ENCODE data around the gene RAB1B. TPM values are rescaled to one million over a fixed set of nuclear protein-coding genes. Genes with fewer than 3 reads are reported as not detected.
A peak's percentile ranks its signal among the peaks of the same experiment; 100 is the strongest.

Gene RAB1B
- total RNA-seq, 1 donor from 2014 or later: 102 TPM

DNA sequence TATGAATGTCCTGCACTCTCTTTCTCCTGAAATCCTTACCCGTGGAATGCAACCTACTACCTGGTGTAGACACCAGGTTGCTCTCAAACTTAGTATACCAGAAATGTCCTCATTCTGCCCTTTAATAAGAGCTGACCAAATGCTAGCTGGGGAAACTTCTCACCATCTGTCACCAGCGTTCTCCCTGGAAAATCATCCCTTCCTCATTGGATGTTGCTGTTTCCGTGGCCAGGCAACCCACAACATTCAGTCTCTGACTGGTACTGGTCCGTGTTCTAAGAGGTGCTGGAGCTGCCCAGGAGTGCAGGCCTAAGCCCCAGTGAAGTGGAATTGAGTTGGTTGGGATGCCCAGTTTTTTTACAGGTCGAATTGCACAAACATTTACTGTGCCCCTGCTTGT, 40.7 kb upstream of the RAB1B start:
- DNase-seq (ENCODE audit: low spot score, unreplicated experiment): no peak
- Mint-ChIP-seq H3K9me3 (ENCODE audit: low read depth) (no peaks in the 10 kb centered on the region), H3K4me3 (ENCODE audit: low read depth) (no peak overlapping the region), H3K27ac (no peak overlapping the region), H3K4me1 (ENCODE audit: low read depth) (peaks cover 3% of the 10 kb centered on the region), H3K27me3 (no peaks in the 10 kb centered on the region), H3K36me3 (ENCODE audit: insufficient read depth) (peaks cover 10% of the 10 kb centered on the region)
- TF ChIP-seq, protein P1, sequence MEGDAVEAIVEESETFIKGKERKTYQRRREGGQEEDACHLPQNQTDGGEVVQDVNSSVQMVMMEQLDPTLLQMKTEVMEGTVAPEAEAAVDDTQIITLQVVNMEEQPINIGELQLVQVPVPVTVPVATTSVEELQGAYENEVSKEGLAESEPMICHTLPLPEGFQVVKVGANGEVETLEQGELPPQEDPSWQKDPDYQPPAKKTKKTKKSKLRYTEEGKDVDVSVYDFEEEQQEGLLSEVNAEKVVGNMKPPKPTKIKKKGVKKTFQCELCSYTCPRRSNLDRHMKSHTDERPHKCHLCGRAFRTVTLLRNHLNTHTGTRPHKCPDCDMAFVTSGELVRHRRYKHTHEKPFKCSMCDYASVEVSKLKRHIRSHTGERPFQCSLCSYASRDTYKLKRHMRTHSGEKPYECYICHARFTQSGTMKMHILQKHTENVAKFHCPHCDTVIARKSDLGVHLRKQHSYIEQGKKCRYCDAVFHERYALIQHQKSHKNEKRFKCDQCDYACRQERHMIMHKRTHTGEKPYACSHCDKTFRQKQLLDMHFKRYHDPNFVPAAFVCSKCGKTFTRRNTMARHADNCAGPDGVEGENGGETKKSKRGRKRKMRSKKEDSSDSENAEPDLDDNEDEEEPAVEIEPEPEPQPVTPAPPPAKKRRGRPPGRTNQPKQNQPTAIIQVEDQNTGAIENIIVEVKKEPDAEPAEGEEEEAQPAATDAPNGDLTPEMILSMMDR (IDR thresholded peaks at IDR 0.05; ENCODE audit: unreplicated experiment): no peak

DNA sequence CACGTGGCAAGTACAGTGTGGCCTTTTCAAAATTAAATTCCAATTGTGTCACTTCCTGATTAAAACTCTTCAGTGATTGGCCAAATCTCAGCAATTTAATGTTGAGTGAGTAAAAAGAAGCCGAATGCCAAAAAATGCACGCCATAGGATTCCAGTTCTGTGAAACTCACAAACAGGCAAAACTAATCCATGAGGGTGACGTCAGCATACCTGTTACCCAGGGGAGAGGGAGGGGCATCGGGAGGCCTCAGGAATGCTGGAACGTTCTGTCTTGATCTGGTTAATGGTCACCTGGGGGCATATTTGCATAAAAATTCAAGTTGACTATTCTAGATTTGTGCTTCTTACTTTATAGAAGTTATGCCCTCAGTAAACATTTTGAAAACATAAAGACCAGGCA, 39.9 kb upstream of the RAB1B start:
- peaks cover 10% of the 10 kb centered on the region for H3K36me3 Mint-ChIP-seq (ENCODE audit: insufficient read depth)
- no peak for DNase-seq (ENCODE audit: low spot score, unreplicated experiment)
- H3K4me3 Mint-ChIP-seq (ENCODE audit: low read depth): no peak overlapping the region
- TF ChIP-seq, protein P1 (IDR thresholded peaks at IDR 0.05; ENCODE audit: unreplicated experiment): no peak
- peaks cover 3% of the 10 kb centered on the region for H3K4me1 Mint-ChIP-seq (ENCODE audit: low read depth)
- H3K27me3 Mint-ChIP-seq: no peaks in the 10 kb centered on the region
- H3K27ac Mint-ChIP-seq: peak overlapping the region; percentile 43
- H3K9me3 Mint-ChIP-seq (ENCODE audit: low read depth): no peaks in the 10 kb centered on the region

DNA sequence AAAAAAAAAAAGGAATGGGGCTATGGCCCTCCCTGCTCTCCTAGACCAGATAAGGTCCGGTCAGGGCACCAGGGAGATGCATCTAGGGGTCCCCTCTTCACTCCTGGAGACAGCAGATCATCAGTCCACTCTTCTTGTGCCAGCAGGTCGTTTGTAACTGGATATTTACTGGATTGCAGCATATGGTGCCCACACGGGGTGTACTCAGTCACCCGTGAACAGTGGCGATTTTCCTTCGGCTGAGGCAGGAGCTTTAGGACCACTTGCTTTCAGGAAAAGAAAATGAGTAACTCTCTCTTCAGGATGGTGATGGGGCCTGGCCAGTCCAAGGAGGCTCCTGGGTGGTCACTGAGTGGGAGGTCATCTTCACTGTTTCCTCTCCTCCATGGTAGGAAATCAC, 38.3 kb upstream of the RAB1B start:
- Mint-ChIP-seq H3K9me3 (ENCODE audit: low read depth) (no peaks in the 10 kb centered on the region), H3K27me3 (no peaks in the 10 kb centered on the region), H3K4me1 (ENCODE audit: low read depth) (peaks cover 3% of the 10 kb centered on the region), H3K4me3 (ENCODE audit: low read depth) (no peak overlapping the region), H3K27ac (no peak overlapping the region), H3K36me3 (ENCODE audit: insufficient read depth) (peaks cover 13% of the 10 kb centered on the region)
- DNase-seq (ENCODE audit: low spot score, unreplicated experiment): no peak
- TF ChIP-seq, protein P1 (IDR thresholded peaks at IDR 0.05; ENCODE audit: unreplicated experiment): no peak

DNA sequence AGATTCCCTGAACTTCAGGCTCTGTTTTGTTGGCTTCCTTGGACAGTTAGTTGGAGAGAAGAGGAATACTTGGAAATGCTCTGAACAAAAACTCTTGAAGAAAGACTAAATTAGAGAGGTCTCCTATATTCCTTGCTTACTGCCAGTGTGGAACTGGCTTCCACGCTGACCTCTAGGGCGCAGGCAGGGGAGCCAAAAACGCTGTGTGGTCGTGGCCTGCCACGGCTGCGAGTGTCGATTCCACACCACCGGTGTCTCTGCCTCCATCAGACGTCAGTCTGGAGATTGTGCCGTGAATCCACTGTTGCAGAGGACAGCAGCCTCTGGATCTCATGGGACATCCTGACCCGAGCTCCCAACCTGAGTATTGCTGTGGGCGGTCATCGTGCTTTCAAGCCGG, 37.5 kb upstream of the RAB1B start:
- no peak overlapping the region for H3K27ac Mint-ChIP-seq
- H3K4me3 Mint-ChIP-seq (ENCODE audit: low read depth): no peak overlapping the region
- no peaks in the 10 kb centered on the region for H3K27me3 Mint-ChIP-seq
- TF ChIP-seq, protein P1 (IDR thresholded peaks at IDR 0.05; ENCODE audit: unreplicated experiment): no peak
- no peaks in the 10 kb centered on the region for H3K9me3 Mint-ChIP-seq (ENCODE audit: low read depth)
- peaks cover 3% of the 10 kb centered on the region for H3K4me1 Mint-ChIP-seq (ENCODE audit: low read depth)
- DNase-seq (ENCODE audit: low spot score, unreplicated experiment): no peak
- peaks cover 19% of the 10 kb centered on the region for H3K36me3 Mint-ChIP-seq (ENCODE audit: insufficient read depth)

DNA sequence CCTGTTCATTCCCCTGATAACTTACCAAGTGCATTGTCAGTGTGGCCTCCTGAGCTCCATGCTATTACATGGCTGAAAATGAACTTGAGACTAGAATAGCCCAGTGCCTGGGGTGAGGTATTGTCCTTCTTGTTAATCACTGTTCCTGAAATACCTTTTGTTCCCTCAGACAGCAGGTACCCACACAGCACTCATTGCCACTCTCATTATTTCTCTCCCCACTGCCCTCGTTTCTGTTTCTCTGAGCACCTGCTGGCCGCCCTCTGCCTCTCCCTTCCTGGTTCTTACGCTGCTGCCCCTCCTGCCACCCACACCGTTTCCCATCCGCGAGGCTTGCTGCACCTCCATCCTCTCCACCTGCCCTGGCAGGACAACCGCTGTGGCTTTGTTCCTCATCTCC, 36.9 kb upstream of the RAB1B start:
- TF ChIP-seq, protein P1 (IDR thresholded peaks at IDR 0.05; ENCODE audit: unreplicated experiment): no peak
- Mint-ChIP-seq H3K36me3 (ENCODE audit: insufficient read depth) (peaks cover 19% of the 10 kb centered on the region), H3K27ac (peak overlapping the region; percentile 30), H3K27me3 (no peaks in the 10 kb centered on the region), H3K4me1 (ENCODE audit: low read depth) (peaks cover 3% of the 10 kb centered on the region), H3K4me3 (ENCODE audit: low read depth) (no peak overlapping the region), H3K9me3 (ENCODE audit: low read depth) (no peaks in the 10 kb centered on the region)
- no peak for DNase-seq (ENCODE audit: low spot score, unreplicated experiment)

Measured in progenitor cell of endocrine pancreas (in vitro differentiated cells).